ENCODE measurements around the gene RARB.

DNA sequence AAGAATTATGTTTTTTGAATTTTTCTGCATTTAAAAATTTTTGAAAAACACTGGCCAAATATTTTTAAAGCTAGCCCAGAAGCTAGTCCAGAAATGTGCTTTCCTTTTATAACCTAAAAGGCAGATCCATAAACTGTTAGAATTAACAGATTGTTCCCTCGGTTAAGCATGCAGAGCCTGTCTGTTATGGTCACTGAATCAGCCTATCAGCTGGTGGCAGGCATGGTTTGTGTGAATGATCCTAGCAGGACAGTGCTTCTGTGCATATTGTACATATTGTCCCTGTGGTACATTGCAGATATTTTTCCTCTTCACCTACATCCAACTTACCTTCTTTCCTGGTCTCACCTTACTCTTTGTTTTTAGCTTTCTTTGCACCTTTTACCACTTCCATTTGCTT, 53.3 kb downstream of the RARB start:
- no peak for TF ChIP-seq EZH2 (conservative IDR thresholded peaks at IDR 0.05; ENCODE audit: low read depth, low read length)
- TF ChIP-seq CEBPB (IDR thresholded peaks at IDR 0.05; ENCODE audit: borderline replicate concordance, low read depth, low read length) = no peak
- no peak for TF ChIP-seq POLR2G (IDR thresholded peaks at IDR 0.05; ENCODE audit: low read depth, low read length)

Measured in HepG2 (cell line).